Left ventricle myocardium inferior (tissue), 1 donor: Measurements from ENCODE around the gene GAPT. TPM values are rescaled to one million over a fixed set of nuclear protein-coding genes. Genes with fewer than 3 reads are reported as not detected.

Experiments
- DNase-seq: peaks from one replicate; pipeline ENCODE4 v3.0.0-alpha.2; 2020
- H3K27ac ChIP-seq: fragments of 200-600 bp; replicated peaks from 2 replicates; pipeline ENCODE4 v1.8.0; 2021
- H3K27me3 ChIP-seq: fragments of 200-600 bp; 2 replicates; pipeline ENCODE4 v1.8.0; 2021; ENCODE audit warnings: low read depth
- H3K36me3 ChIP-seq: fragments of 200-600 bp; 2 replicates; pipeline ENCODE4 v1.8.0; 2021
- H3K4me1 ChIP-seq: fragments of 200-600 bp; 2 replicates; pipeline ENCODE4 v1.8.0; 2021
- H3K4me3 ChIP-seq: fragments of 200-600 bp; 2 replicates; pipeline ENCODE4 v1.8.0; 2021; ENCODE audit warnings: mild to moderate bottlenecking, moderate library complexity
- H3K9me3 ChIP-seq: fragments of 200-600 bp; replicated peaks from 2 replicates; pipeline ENCODE4 v1.8.0; 2021
- intact Hi-C: fragments of 100-400 bp; cut with micrococcal nuclease; formaldehyde crosslinking; loops from one replicate; pipeline ENCODE4 v1.11.0; 2022
- long read RNA-seq: library from polyadenylated mRNA; unstranded; transcript quantifications from one replicate; pipeline ENCODE4 v2.0.0, GENCODE V29; 2021
- total RNA-seq: library from RNA; stranded (reverse); fragmentation: NEBNext Ultra II Directional; extraction: Animal tissue kit (Norgen Biotek cat#: 25700); gene quantifications from one replicate; pipeline ENCODE4 v1.2.1, GENCODE V29; 2021
- TF ChIP-seq, protein P1 (sequence below): fragments of 200-600 bp; IDR thresholded peaks from 2 replicates; pipeline ENCODE4 v1.8.0; 2021; ENCODE audit warnings: antibody characterized with exemption, mild to moderate bottlenecking, borderline replicate concordance
- donor health status: DM: no; HTN: yes; CAD: no; lungs with severe emphysema.

Gene GAPT
- 0.22 TPM for total RNA-seq
- long read RNA-seq = 0 reads

DNA sequence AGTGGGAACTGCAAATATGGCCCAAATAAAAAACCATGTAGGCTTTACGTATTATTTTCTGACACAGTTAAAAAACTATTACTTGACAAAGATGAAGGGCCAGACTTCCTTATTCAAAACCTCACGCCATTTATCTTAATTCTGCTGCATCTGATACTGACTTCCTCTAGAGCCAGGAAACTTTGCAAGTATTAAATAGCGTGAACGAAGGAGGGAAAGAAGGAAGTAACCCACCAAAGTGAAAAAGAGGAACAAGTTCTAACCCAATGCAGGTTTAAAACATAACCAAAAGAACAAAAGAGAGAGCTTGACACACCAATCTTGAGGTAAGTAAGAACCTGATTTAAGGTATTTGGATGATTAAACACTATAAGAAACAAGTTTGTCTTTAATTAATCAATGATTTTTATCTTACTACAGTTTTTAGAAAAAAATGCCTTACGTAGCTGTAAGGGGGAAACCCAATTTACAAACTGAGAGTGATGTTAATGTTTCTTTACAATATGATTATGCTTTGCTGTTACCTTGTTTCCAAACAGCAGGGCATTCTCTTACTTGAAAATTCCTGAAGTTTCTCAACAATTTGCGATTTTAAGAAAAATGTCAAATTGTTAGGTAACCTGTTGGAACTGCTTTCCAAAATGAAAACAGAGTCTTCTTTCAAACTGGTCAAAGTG lies at the start of gene GAPT:
Gene GAPT, plus strand, starts transcription at position 220 of the 677 bp plus-strand sequence. CDS start 3,102 bp downstream, outside the sequence.
- Histone ChIP-seq H3K4me1 (no peaks in the 10 kb centered on the region), H3K9me3 (no peaks in the 10 kb centered on the region), H3K27me3 (peaks cover 60% of the 10 kb centered on the region), H3K4me3 (no peak within 1 kb of the TSS), H3K27ac (no peak within 1 kb of the TSS), H3K36me3 (no peaks in the 10 kb centered on the region)
- intact Hi-C loops = no loop called here
- TF ChIP-seq, protein P1, sequence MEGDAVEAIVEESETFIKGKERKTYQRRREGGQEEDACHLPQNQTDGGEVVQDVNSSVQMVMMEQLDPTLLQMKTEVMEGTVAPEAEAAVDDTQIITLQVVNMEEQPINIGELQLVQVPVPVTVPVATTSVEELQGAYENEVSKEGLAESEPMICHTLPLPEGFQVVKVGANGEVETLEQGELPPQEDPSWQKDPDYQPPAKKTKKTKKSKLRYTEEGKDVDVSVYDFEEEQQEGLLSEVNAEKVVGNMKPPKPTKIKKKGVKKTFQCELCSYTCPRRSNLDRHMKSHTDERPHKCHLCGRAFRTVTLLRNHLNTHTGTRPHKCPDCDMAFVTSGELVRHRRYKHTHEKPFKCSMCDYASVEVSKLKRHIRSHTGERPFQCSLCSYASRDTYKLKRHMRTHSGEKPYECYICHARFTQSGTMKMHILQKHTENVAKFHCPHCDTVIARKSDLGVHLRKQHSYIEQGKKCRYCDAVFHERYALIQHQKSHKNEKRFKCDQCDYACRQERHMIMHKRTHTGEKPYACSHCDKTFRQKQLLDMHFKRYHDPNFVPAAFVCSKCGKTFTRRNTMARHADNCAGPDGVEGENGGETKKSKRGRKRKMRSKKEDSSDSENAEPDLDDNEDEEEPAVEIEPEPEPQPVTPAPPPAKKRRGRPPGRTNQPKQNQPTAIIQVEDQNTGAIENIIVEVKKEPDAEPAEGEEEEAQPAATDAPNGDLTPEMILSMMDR = no peak
- DNase-seq = no peak

DNA sequence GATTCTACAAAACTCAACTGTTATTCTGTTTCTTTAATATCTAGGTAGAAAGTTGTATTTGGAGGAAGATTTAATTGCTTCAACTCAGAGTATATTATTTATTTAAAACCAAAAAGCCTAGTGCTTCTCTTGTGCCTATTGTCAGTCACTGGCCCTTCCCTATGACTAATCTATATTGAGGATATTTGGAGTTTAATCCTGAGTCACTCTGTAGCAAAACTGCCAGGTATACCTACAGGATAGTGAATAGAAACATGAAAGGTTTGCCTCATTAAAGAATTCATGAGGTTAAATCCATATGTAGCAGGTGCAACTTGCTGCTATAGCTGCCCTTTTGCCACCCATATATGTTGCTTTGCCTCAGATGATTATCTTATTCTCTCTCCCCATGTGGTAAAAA lies 46.4 kb upstream of the GAPT start:
- Histone ChIP-seq H3K27me3 (no peaks in the 10 kb centered on the region), H3K4me1 (no peaks in the 10 kb centered on the region), H3K9me3 (peaks cover 9% of the 10 kb centered on the region), H3K36me3 (no peaks in the 10 kb centered on the region), H3K27ac (no peak overlapping the region), H3K4me3 (no peak overlapping the region)
- no peak for DNase-seq
- intact Hi-C loops = no loop called here
- TF ChIP-seq, protein P1 = no peak

DNA sequence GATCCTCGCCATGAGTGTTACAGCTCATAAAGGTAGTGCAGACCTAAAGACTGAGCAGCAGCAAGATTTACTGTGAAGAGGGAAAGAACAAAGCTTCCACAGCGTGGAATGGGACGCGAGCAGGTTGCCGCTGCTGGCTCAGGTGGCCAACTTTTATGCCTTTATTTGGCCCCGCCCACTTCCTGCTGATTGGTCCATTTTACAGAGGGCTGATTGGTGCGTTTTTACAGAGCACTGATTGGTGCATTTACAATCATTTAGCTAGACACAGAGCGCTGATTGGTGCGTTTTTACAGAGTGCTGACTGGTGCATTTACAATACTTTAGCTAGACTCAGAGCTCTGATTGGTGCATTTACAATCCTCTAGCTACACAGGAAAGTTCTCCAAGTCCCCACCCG lies 45.2 kb upstream of the GAPT start:
- TF ChIP-seq, protein P1 = no peak
- Histone ChIP-seq H3K27ac (no peak overlapping the region), H3K27me3 (no peaks in the 10 kb centered on the region), H3K4me3 (no peak overlapping the region), H3K36me3 (no peaks in the 10 kb centered on the region), H3K4me1 (no peaks in the 10 kb centered on the region), H3K9me3 (peaks cover 9% of the 10 kb centered on the region)
- DNase-seq = no peak
- intact Hi-C loops = no loop called here

DNA sequence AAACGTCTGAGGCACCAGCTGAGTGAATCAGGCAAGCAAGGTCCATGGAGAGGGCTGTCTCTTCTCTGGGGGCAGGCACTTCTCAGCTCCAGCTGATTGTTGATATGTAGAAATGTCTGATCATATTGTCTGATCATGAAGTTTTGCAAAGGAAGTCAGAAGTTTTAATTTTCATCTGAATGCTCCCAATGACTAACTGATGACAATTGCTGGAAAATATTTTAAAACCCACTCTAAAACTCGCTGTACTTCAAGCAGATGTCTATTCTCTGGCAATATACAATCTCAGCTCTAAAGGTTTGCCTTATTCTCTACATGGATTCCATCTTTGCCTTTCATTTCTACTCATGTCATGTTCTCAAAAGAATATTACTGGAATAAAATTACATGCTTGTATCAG lies 44.0 kb upstream of the GAPT start:
- intact Hi-C loops = no loop called here

DNA sequence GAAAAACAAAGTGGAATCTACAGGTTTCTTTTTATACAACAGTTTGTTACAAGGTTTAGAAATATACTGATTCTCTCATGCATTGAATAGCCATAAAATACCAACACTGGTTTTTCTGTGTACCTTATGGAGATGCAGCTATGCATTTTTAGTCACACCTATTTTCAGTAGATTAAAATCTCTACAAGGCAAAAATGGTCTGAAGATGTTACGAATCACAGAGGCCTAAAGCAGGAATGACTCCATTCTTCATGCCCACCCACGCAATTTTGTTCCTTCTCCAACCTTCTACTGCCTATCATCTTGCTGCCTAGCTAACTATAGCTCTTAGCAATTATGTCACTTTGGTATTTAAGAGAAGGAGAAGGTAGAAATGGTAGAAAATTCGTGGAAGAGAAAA lies 41.2 kb upstream of the GAPT start:
- no peaks in the 10 kb centered on the region for H3K27me3 ChIP-seq
- H3K36me3 ChIP-seq = peaks cover 23% of the 10 kb centered on the region
- H3K4me3 ChIP-seq = no peak overlapping the region
- intact Hi-C loops = loop anchor here (10.0 kb wide), 1 partner anchor 205 kb away; no protein-coding TSS in a partner anchor
- peaks cover 22% of the 10 kb centered on the region for H3K4me1 ChIP-seq
- H3K27ac ChIP-seq = no peak overlapping the region
- H3K9me3 ChIP-seq = no peaks in the 10 kb centered on the region
- TF ChIP-seq, protein P1 = no peak
- no peak for DNase-seq

More for the DNA sequence above, 44.0 kb upstream of the GAPT start:
- H3K27me3 ChIP-seq = no peaks in the 10 kb centered on the region
- peaks cover 9% of the 10 kb centered on the region for H3K9me3 ChIP-seq
- TF ChIP-seq, protein P1 = no peak
- no peaks in the 10 kb centered on the region for H3K36me3 ChIP-seq
- DNase-seq = no peak
- H3K27ac ChIP-seq = no peak overlapping the region
- H3K4me1 ChIP-seq = no peaks in the 10 kb centered on the region
- no peak overlapping the region for H3K4me3 ChIP-seq
